ENCODE data around the gene C5orf52.

DNA sequence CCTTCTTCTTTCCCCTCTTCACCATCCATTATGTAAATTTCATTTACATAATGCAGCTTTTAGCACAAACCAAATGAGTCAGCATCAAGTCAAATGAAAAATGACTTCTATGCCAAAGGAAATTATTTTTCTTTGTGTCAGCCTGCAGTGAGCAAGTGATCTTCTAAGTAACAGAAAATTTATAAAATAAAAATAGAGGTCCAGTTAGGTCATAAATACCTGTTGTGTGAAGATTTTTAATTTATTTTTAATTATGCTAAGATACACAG, 43.2 kb downstream of the C5orf52 start:
- TF ChIP-seq CTCF (IDR thresholded peaks at IDR 0.05) (no peak), POLR2A (IDR thresholded peaks at IDR 0.05) (no peak)

Measured in right lobe of liver (tissue), 4 donors.